Muscle layer of duodenum (tissue), 2 donors: ENCODE data around the gene MYOM3.
A peak's percentile ranks its signal among the peaks of the same experiment; 100 is the strongest.

Source experiments
- H3K27ac ChIP-seq: one replicate; pipeline ENCODE4 v1.7.0; 2013; ENCODE audit warnings: mild to moderate bottlenecking, low read length
- H3K27me3 ChIP-seq: one replicate; pipeline ENCODE4 v1.7.0; 2013; ENCODE audit warnings: low read depth, mild to moderate bottlenecking, control low read depth, low read length
- H3K36me3 ChIP-seq, 2 donors: one replicate each; pipeline ENCODE4 v1.7.0; 2013; ENCODE audit warnings: low read length in 2 of 2, control low read depth in 1 of 2, mild to moderate bottlenecking in 1 of 2; ENCODE audit not compliant: insufficient read depth in 2 of 2, control insufficient read depth in 1 of 2
- H3K4me1 ChIP-seq, 2 donors: one replicate each; pipeline ENCODE4 v1.7.0; 2013; ENCODE audit warnings: low read length in 2 of 2, mild to moderate bottlenecking in 2 of 2, control low read depth in 1 of 2, moderate library complexity in 1 of 2; ENCODE audit not compliant: insufficient read depth in 2 of 2, control insufficient read depth in 1 of 2
- H3K4me3 ChIP-seq, 2 donors: one replicate each; pipeline ENCODE4 v1.7.0; 2013; ENCODE audit warnings: low read length in 2 of 2, low read depth in 1 of 2, mild to moderate bottlenecking in 1 of 2
- H3K9me3 ChIP-seq, 2 donors: one replicate each; pipeline ENCODE4 v1.7.0; 2013; ENCODE audit warnings: low read length in 2 of 2, control low read depth in 1 of 2, mild to moderate bottlenecking in 1 of 2; ENCODE audit not compliant: control insufficient read depth in 1 of 2
- donor health status: healthy.

Gene MYOM3

DNA sequence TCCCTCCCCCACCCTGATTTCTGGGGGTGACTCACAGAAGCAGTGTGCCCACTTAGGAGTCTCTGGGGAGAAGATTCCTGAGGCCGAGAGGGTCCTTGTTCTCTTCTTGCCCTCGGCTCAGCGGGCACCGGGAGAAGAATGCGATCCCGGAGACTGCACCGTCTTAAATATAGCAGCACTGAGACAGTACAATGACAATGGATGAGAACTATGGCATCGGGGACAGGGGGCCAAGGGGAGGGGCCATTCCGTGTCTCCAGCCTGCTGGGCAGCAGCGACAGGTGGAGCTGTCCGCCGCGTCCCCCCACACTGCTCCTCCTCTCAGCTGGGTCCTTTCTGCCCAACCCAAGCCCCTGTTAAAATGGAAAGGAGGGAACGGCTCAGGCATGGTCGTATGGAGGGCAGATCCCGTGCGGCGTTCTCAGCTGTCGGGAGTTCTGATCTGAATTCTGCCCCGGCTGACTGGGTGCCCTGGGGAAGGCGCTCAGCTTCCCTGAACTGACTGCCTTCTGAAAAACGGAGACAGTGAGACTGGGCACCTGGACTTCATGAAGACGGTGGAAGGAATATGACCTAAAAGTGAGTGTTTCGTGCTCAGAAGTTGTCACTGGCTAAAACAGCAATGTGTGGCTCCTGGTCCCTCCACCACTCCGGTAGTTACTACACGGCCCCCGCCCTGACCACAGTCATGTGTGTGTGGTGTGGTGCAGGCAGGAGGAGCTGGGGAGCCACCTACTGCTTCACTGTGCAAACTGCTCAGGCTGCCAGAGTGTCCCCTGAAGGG, at the start of gene MYOM3:
TSS of gene MYOM3 (minus strand) at position 140 of the 784 bp plus-strand sequence. CDS start 3,499 bp downstream, outside the sequence.
- Histone ChIP-seq H3K27ac (no peak within 1 kb of the TSS), H3K4me3 (peak within 1 kb of the TSS; percentile 53 to 55), H3K27me3 (no peaks in the 10 kb centered on the region)

DNA sequence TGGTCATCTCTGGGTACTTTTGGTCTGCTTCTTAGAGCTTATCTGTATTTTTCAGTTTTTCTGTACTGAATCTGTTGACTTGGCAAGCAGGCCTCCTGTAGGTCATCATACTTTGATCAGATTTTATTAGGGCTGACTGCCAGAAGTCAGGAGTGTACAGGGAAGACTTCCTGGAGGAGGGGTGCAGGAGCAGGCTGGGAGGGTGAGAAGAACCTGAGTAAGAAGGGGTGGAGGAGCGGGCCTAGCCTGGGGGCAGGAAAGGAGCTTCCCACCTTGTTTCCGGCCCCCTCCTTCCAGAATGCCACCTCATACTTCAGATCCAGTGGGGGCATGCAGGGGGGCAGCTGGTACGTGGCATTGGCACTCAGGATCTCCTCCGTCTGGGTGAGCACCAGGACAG, 49.3 kb upstream of the MYOM3 start:
- Histone ChIP-seq H3K27ac (no peak overlapping the region), H3K27me3 (no peaks in the 10 kb centered on the region), H3K4me1 (no peaks in the 10 kb centered on the region), H3K36me3 (no peaks in the 10 kb centered on the region), H3K4me3 (no peak overlapping the region), H3K9me3 (no peaks in the 10 kb centered on the region)

More for the DNA sequence above, at the start of gene MYOM3:
- Histone ChIP-seq H3K36me3 (no peaks in the 10 kb centered on the region), H3K4me1 (peaks cover 0 to 5% of the 10 kb centered on the region in 2 donors), H3K9me3 (no peaks in the 10 kb centered on the region)

GRCh38 chr1:24159366-24159765, 47.4 kb upstream of the MYOM3 start:
- Histone ChIP-seq H3K36me3 (no peaks in the 10 kb centered on the region), H3K9me3 (no peaks in the 10 kb centered on the region), H3K4me1 (no peaks in the 10 kb centered on the region), H3K27ac (no peak overlapping the region), H3K4me3 (no peak overlapping the region), H3K27me3 (no peaks in the 10 kb centered on the region)

DNA sequence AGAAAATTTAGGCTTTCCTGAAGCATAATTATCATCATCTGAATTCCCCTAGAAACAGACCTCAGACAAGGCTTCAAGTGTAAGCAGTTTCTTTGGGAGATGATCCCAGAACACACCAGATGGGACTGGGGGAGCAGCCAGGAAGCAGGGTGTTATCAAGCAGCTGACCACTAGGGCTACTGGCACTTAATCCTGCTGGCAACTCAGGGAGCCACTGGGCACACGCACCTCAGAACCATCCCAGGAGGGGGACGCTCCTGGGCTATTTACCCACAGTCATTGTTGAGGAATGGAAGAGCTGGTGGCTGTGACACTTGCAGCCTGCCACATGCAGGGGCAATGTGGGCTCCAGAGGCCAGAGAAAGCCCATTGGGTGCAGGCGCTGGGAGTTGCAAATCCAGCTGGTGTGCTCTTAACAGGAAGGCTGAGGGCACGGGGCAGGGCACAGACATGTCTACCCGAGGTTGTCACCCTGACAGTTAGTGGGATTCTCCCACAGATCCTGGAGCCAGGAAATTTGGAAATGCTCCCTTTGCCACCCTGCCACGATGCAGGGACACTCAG, 46.1 kb upstream of the MYOM3 start:
- Histone ChIP-seq H3K4me1 (no peaks in the 10 kb centered on the region), H3K4me3 (no peak overlapping the region), H3K27me3 (no peaks in the 10 kb centered on the region), H3K36me3 (no peaks in the 10 kb centered on the region), H3K27ac (no peak overlapping the region), H3K9me3 (no peaks in the 10 kb centered on the region)

- Histone ChIP-seq H3K4me1 (no peaks in the 10 kb centered on the region), H3K27ac (no peak overlapping the region), H3K27me3 (no peaks in the 10 kb centered on the region), H3K4me3 (no peak overlapping the region), H3K9me3 (no peaks in the 10 kb centered on the region), H3K36me3 (no peaks in the 10 kb centered on the region)
Measured at GRCh38 chr1:24156542-24157260, 44.8 kb upstream of the MYOM3 start.

DNA sequence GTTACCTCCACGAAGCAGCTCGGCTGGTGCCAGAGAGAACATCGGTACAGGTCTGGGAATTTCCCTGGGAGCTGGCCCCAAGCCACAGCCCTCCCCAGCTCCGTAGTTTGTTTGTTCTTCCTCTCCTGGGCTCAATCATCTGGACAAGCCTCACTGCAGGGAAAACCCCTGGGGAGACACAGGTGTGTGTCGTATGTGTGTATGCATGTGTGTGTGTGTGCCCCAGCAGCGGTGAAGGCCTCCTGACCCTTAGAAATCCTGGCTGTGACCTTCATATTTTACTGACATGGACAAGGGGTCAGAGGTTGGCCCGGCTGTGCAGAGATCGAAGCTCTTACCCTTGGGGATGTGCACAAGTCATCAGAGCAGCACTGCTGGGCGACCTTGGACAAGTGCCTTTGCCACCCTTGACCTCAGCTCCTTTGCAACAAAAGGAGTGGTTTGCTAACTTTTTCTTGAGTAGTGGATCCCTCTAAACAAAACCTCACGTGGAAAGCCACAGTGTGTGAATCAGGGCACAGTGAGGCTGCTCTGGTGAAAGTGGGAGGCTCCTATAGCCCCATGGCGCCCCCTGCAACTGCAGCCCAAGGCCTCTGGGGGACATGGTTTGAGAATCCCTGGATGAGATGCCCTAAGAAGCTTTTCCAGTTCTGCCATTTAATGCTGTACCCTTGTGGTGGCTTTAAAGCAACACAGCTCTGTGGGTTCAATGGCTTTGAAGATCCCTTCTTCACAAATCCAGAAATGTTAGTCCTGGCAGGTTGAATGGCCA, 43.3 kb upstream of the MYOM3 start:
- Histone ChIP-seq H3K9me3 (no peaks in the 10 kb centered on the region), H3K27ac (no peak overlapping the region), H3K4me3 (no peak overlapping the region), H3K27me3 (no peaks in the 10 kb centered on the region), H3K36me3 (no peaks in the 10 kb centered on the region), H3K4me1 (peaks cover 3 to 5% of the 10 kb centered on the region in 2 donors)

DNA sequence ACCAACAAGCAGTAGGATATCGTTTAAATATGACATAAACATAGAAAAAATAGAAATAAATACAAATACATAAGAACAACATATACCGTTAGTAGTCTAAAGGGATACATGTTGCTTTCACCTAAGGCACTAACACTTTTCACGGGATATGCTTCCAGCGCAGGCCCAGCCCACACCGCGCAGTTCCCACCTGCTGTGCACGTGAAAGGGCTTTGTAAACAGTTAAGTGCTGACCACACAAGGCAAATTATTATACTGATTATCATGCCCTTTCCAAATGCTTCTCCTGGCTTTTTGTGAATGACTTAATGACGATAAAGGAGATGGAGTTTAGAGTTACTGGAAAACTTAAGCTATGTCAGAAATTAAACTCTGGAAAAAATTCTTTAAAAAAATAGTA, 42.3 kb upstream of the MYOM3 start:
- H3K4me1 ChIP-seq = peaks cover 3 to 7% of the 10 kb centered on the region in 2 donors
- H3K27ac ChIP-seq = no peak overlapping the region
- no peak overlapping the region for H3K4me3 ChIP-seq
- H3K9me3 ChIP-seq = no peaks in the 10 kb centered on the region
- H3K36me3 ChIP-seq = no peaks in the 10 kb centered on the region
- no peaks in the 10 kb centered on the region for H3K27me3 ChIP-seq

- Histone ChIP-seq H3K4me1 (peaks cover 3 to 7% of the 10 kb centered on the region in 2 donors), H3K27me3 (no peaks in the 10 kb centered on the region), H3K9me3 (no peaks in the 10 kb centered on the region), H3K4me3 (no peak overlapping the region), H3K27ac (no peak overlapping the region), H3K36me3 (no peaks in the 10 kb centered on the region)
Measured at GRCh38 chr1:24152631-24153494, 40.9 kb upstream of the MYOM3 start.

- H3K4me3 ChIP-seq = no peak overlapping the region
- no peaks in the 10 kb centered on the region for H3K36me3 ChIP-seq
- no peaks in the 10 kb centered on the region for H3K27me3 ChIP-seq
- H3K27ac ChIP-seq = peak overlapping the region; percentile 74
- H3K9me3 ChIP-seq = no peaks in the 10 kb centered on the region
- peaks cover 3 to 7% of the 10 kb centered on the region in 2 donors for H3K4me1 ChIP-seq
Measured at GRCh38 chr1:24151175-24151533, 39.2 kb upstream of the MYOM3 start.

DNA sequence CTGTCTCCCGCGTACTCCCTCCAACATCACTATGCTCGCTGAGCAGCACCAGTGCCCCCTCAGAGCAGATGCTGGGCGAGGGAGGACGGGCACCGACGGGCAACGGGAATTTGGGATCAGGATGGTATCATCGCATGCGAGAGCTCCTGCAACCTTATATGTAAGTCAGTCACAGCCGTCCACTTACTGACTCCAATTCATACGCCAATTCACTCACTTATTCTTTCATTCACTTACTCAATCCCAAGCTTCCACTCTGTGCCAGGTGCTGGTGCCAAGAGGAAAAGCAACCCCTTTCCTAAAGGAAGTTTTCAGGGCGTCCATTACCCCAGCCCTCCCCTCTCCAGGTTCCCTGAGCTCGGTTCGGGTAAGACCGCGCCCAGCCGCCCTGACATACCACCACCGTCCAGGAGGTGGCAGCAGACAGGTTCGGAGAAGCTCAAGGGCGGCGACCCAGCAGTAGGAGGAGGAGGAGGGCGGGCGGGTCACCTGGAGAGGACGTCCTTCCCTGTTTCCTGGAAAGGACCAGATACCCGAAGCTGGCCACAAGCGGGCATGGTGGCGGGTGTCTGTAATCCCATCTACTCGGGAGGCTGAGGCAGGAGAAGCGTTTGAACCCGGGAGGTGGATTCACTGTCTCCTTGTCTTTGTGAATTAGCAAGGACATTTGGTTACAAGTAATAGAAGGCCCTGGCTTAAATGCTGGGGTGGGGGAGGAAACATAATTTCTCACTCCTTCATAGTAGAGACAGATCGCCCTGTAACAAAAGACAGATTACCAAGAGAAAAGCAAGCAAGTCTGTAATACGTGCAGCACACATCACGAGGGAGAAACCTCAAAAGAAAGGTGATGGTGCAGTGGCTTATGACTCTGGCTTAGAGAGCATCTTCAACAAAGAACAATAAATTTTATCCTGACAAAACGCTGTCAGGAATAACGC, 38.6 kb upstream of the MYOM3 start:
- no peaks in the 10 kb centered on the region for H3K27me3 ChIP-seq
- H3K4me1 ChIP-seq = peaks cover 3 to 7% of the 10 kb centered on the region in 2 donors
- peak overlapping the region; percentile 74 for H3K27ac ChIP-seq
- no peaks in the 10 kb centered on the region for H3K9me3 ChIP-seq
- H3K36me3 ChIP-seq = no peaks in the 10 kb centered on the region
- H3K4me3 ChIP-seq = peak overlapping the region in 1 of 2 donors; percentile 47
